Esophagus squamous epithelium (tissue), 4 donors: Measurements from ENCODE around the gene SVOP.

Experiments used
- CTCF ChIP-seq, 6 experiments: fragments of 450-650 bp in 4 of 6; fragments of 200-600 bp in 2 of 6; sonication (generic) in 2 of 6; IDR thresholded peaks; one replicate each; pipeline ENCODE4 v1.5.1; 2016 to 2019; ENCODE audit warnings: antibody characterized with exemption in 6 of 6, mild to moderate bottlenecking in 4 of 6, moderate library complexity in 4 of 6
- POLR2A ChIP-seq, 4 donors: fragments of 450-650 bp; IDR thresholded peaks; one replicate each; pipeline ENCODE4 v1.6.1; 2017; ENCODE audit warnings: antibody characterized with exemption in 4 of 4, mild to moderate bottlenecking in 4 of 4, moderate library complexity in 3 of 4

- TF ChIP-seq CTCF (IDR thresholded peaks at IDR 0.05) (no peak), POLR2A (IDR thresholded peaks at IDR 0.05) (no peak)
Observed at GRCh38 chr12:109027767-109028166, 6.9 kb upstream of the SVOP start.
